Right atrium auricular region (tissue), 2 donors: Measurements from ENCODE around the gene BCAS1. TPM values are rescaled to one million over a fixed set of nuclear protein-coding genes. Genes with fewer than 3 reads are reported as not detected.

Experiments used
- DNase-seq: peaks from one replicate; pipeline ENCODE4 v3.0.0-alpha.2; 2019; ENCODE audit warnings: low spot score
- H3K27ac ChIP-seq, 2 donors: fragments of 200-600 bp; sonication (generic); 1 replicate in 1 of 2; 2 replicates in 1 of 2; pipeline ENCODE4 v1.5.1; 2016 to 2019
- H3K27me3 ChIP-seq, 2 donors: fragments of 200-600 bp; sonication (generic); one replicate each; pipeline versions ENCODE4 v1.5.1 to v1.6.0; 2017 to 2019
- H3K36me3 ChIP-seq: fragments of 200-600 bp; sonication (generic); one replicate; pipeline ENCODE4 v1.5.1; 2016
- H3K4me1 ChIP-seq, 2 donors: fragments of 200-600 bp; sonication (generic); one replicate each; pipeline versions ENCODE4 v1.5.1 to v1.6.0; 2017 to 2019
- H3K4me3 ChIP-seq, 2 donors: fragments of 200-600 bp; sonication (generic); 1 replicate in 1 of 2; 2 replicates in 1 of 2; pipeline ENCODE4 v1.5.1; 2017 to 2019; ENCODE audit warnings: mild to moderate bottlenecking in 1 of 2, moderate library complexity in 1 of 2
- H3K9me3 ChIP-seq, 2 donors: fragments of 200-600 bp; sonication (generic); one replicate each; pipeline ENCODE4 v1.5.1; 2019
- total RNA-seq, 2 donors: library from RNA; depleted of rRNA; stranded (reverse); fragments of >200 nt; gene quantifications; one replicate each; pipeline ENCODE4 v1.1.0, GENCODE V29; 2016
- TF ChIP-seq, protein P1 (sequence below), 2 donors: fragments of 200-600 bp; sonication (generic); IDR thresholded peaks; one replicate each; pipeline ENCODE4 v1.5.1; 2019; ENCODE audit warnings: antibody characterized with exemption in 2 of 2

Gene BCAS1
- total RNA-seq, 2 donors from 2014 or later = not detected

GRCh38 chr20:53970232-53970631 lies 100.2 kb downstream of the BCAS1 start:
- TF ChIP-seq, protein P1, sequence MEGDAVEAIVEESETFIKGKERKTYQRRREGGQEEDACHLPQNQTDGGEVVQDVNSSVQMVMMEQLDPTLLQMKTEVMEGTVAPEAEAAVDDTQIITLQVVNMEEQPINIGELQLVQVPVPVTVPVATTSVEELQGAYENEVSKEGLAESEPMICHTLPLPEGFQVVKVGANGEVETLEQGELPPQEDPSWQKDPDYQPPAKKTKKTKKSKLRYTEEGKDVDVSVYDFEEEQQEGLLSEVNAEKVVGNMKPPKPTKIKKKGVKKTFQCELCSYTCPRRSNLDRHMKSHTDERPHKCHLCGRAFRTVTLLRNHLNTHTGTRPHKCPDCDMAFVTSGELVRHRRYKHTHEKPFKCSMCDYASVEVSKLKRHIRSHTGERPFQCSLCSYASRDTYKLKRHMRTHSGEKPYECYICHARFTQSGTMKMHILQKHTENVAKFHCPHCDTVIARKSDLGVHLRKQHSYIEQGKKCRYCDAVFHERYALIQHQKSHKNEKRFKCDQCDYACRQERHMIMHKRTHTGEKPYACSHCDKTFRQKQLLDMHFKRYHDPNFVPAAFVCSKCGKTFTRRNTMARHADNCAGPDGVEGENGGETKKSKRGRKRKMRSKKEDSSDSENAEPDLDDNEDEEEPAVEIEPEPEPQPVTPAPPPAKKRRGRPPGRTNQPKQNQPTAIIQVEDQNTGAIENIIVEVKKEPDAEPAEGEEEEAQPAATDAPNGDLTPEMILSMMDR (IDR thresholded peaks at IDR 0.05) = no peak
- no peaks in the 10 kb centered on the region for H3K9me3 ChIP-seq
- no peak overlapping the region for H3K4me3 ChIP-seq
- no peak overlapping the region for H3K27ac ChIP-seq
- H3K4me1 ChIP-seq = no peaks in the 10 kb centered on the region
- no peak for DNase-seq
- no peaks in the 10 kb centered on the region for H3K36me3 ChIP-seq
- no peaks in the 10 kb centered on the region for H3K27me3 ChIP-seq

DNA sequence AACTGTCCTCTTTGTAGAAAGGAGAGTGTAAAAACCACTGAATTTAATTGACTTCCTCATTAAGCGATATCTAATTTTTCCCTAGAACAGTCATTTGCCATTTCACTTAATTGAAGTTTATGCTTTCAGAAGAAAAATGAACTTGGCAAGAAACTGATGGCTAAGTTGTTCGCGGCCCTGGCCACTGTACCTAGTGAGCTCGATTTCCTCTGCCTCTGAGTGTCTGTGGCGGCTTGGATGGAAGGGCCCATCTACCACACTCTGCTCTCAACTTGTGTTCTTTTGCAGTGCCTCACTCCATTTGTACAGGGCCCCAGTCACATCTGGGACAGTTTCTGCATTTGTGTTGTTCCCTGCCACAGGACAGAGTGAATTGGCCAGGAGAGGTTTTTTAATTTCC lies 102.9 kb downstream of the BCAS1 start:
- H3K4me3 ChIP-seq = no peak overlapping the region
- TF ChIP-seq, protein P1 (IDR thresholded peaks at IDR 0.05) = no peak
- no peaks in the 10 kb centered on the region for H3K4me1 ChIP-seq
- H3K36me3 ChIP-seq = no peaks in the 10 kb centered on the region
- no peak for DNase-seq
- H3K27ac ChIP-seq = no peak overlapping the region
- no peaks in the 10 kb centered on the region for H3K9me3 ChIP-seq
- H3K27me3 ChIP-seq = no peaks in the 10 kb centered on the region

- no peaks in the 10 kb centered on the region for H3K9me3 ChIP-seq
- no peaks in the 10 kb centered on the region for H3K36me3 ChIP-seq
- H3K27me3 ChIP-seq = no peaks in the 10 kb centered on the region
- H3K4me3 ChIP-seq = no peak overlapping the region
- no peak overlapping the region for H3K27ac ChIP-seq
- TF ChIP-seq, protein P1 (IDR thresholded peaks at IDR 0.05) = no peak
- no peak for DNase-seq
- H3K4me1 ChIP-seq = no peaks in the 10 kb centered on the region
Measured at GRCh38 chr20:53966774-53967398, 103.5 kb downstream of the BCAS1 start.

GRCh38 chr20:53964501-53965253 lies 105.7 kb downstream of the BCAS1 start:
- Histone ChIP-seq H3K27ac (no peak overlapping the region), H3K4me3 (no peak overlapping the region), H3K36me3 (no peaks in the 10 kb centered on the region), H3K9me3 (no peaks in the 10 kb centered on the region), H3K4me1 (no peaks in the 10 kb centered on the region), H3K27me3 (no peaks in the 10 kb centered on the region)
- no peak for DNase-seq
- TF ChIP-seq, protein P1 (IDR thresholded peaks at IDR 0.05) = no peak

DNA sequence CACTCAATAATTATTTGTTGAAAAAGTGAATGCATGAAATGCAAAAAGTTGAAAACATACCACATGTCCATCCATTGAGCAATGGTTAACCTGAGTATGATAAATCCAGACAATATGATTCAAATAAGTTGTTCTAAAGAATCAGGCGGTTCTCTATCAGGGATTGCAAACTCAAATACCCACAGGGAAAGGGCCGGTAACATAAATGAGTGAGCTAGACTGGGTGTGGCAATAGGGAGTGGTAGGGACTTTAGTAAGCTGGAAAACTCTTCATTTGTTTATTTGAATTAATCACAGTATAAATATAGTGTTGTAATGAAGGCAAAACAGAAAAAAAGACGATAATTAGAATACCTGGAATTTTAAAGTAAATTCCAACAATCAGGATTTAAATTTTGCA lies 106.3 kb downstream of the BCAS1 start:
- Histone ChIP-seq H3K4me3 (no peak overlapping the region), H3K36me3 (no peaks in the 10 kb centered on the region), H3K27ac (no peak overlapping the region), H3K27me3 (no peaks in the 10 kb centered on the region), H3K4me1 (no peaks in the 10 kb centered on the region), H3K9me3 (no peaks in the 10 kb centered on the region)
- no peak for DNase-seq
- TF ChIP-seq, protein P1 (IDR thresholded peaks at IDR 0.05) = no peak
